ENCODE measurements around the gene GRM7. TPM values are rescaled to one million over a fixed set of nuclear protein-coding genes. Genes with fewer than 3 reads are reported as not detected.

GRM7 gene
- total RNA-seq, 1 donor from 2014 or later = 0.80 TPM

DNA sequence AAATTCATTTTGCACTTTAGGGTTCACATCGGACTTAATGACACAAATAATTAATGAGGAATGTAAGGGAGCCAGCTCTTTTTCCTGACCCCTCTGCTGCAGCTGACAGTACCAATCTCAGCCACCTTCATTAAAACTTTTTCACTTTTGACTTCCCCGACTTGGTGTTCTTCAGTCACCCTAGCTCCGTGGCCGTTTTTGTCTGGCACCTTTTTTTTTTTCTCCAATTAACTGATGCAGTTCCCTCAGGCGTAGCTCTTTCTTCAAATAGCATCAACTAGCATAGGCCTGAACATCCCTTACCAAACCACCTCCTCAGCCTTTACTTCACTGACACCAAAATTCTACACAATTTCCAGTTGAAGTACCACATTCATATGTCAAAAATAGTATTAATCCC, 350.8 kb downstream of the GRM7 start:
- H3K9me3 ChIP-seq (ENCODE audit: low read depth) = no peaks in the 10 kb centered on the region
- H3K4me1 Mint-ChIP-seq = no peaks in the 10 kb centered on the region
- H3K36me3 Mint-ChIP-seq = no peaks in the 10 kb centered on the region
- H2AFZ ChIP-seq (replicated peaks) = no peak overlapping the region
- no peak overlapping the region for H3K4me2 ChIP-seq
- H4K20me1 ChIP-seq (ENCODE audit: low read depth) = no peaks in the 10 kb centered on the region
- no peak overlapping the region for H3K27ac Mint-ChIP-seq
- no peak for TF ChIP-seq EZH2phosphoT487 (IDR thresholded peaks at IDR 0.05)
- TF ChIP-seq EZH2 (IDR thresholded peaks at IDR 0.05) = no peak
- peaks cover 2% of the 10 kb centered on the region for H3K27me3 Mint-ChIP-seq (ENCODE audit: insufficient read depth, low read depth)
- no peaks in the 10 kb centered on the region for H3K27me3 ChIP-seq
- no peaks in the 10 kb centered on the region for H3K79me2 ChIP-seq (ENCODE audit: low read depth)
- H3K36me3 ChIP-seq = no peaks in the 10 kb centered on the region
- no peaks in the 10 kb centered on the region for H3K9me3 Mint-ChIP-seq
- H3K27ac ChIP-seq = no peak overlapping the region
- no peak overlapping the region for H3K4me3 Mint-ChIP-seq
- H3F3A ChIP-seq (ENCODE audit: low read depth) = no peaks in the 10 kb centered on the region
- H3K9ac ChIP-seq = no peak overlapping the region
- H3K4me3 ChIP-seq = no peak overlapping the region
- no peaks in the 10 kb centered on the region for H3K4me1 ChIP-seq
- DNase-seq (ENCODE audit: low spot score) = no peak

DNA sequence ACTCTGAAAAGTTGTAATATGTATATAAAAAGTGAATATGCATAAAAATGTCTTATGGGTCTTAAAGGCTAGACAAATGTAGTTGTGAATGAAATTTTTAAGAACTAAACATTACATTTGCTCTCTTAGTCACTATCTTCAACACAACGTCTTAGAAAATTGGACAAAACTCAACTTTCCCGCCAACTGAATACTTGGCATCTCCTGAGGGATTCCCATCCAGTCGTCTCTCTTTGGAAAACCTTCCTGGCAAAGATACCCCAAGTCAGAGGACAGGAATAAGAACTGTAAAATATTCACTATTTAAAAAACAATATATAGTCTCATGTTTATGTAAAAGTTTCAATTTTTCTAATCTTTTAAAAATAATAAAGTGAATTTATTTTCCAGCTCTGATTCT, 354.8 kb downstream of the GRM7 start:
- no peaks in the 10 kb centered on the region for H3K4me1 ChIP-seq
- Mint-ChIP-seq H3K9me3 (no peaks in the 10 kb centered on the region), H3K27me3 (ENCODE audit: insufficient read depth, low read depth) (peaks cover 2% of the 10 kb centered on the region), H3K27ac (no peak overlapping the region), H3K4me3 (no peak overlapping the region), H3K36me3 (no peaks in the 10 kb centered on the region), H3K4me1 (no peaks in the 10 kb centered on the region)
- H3K36me3 ChIP-seq = no peaks in the 10 kb centered on the region
- H2AFZ ChIP-seq (replicated peaks) = no peak overlapping the region
- no peaks in the 10 kb centered on the region for H3F3A ChIP-seq (ENCODE audit: low read depth)
- H3K4me3 ChIP-seq = no peak overlapping the region
- no peak overlapping the region for H3K9ac ChIP-seq
- H4K20me1 ChIP-seq (ENCODE audit: low read depth) = no peaks in the 10 kb centered on the region
- H3K4me2 ChIP-seq = no peak overlapping the region
- no peaks in the 10 kb centered on the region for H3K79me2 ChIP-seq (ENCODE audit: low read depth)
- TF ChIP-seq EZH2 (IDR thresholded peaks at IDR 0.05) (no peak), EZH2phosphoT487 (IDR thresholded peaks at IDR 0.05) (no peak)
- TF ChIP-seq, protein P1, sequence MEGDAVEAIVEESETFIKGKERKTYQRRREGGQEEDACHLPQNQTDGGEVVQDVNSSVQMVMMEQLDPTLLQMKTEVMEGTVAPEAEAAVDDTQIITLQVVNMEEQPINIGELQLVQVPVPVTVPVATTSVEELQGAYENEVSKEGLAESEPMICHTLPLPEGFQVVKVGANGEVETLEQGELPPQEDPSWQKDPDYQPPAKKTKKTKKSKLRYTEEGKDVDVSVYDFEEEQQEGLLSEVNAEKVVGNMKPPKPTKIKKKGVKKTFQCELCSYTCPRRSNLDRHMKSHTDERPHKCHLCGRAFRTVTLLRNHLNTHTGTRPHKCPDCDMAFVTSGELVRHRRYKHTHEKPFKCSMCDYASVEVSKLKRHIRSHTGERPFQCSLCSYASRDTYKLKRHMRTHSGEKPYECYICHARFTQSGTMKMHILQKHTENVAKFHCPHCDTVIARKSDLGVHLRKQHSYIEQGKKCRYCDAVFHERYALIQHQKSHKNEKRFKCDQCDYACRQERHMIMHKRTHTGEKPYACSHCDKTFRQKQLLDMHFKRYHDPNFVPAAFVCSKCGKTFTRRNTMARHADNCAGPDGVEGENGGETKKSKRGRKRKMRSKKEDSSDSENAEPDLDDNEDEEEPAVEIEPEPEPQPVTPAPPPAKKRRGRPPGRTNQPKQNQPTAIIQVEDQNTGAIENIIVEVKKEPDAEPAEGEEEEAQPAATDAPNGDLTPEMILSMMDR (IDR thresholded peaks at IDR 0.05) = no peak
- no peak for DNase-seq (ENCODE audit: low spot score)
- H3K9me3 ChIP-seq (ENCODE audit: low read depth) = no peaks in the 10 kb centered on the region
- no peak overlapping the region for H3K27ac ChIP-seq
- H3K27me3 ChIP-seq = no peaks in the 10 kb centered on the region

DNA sequence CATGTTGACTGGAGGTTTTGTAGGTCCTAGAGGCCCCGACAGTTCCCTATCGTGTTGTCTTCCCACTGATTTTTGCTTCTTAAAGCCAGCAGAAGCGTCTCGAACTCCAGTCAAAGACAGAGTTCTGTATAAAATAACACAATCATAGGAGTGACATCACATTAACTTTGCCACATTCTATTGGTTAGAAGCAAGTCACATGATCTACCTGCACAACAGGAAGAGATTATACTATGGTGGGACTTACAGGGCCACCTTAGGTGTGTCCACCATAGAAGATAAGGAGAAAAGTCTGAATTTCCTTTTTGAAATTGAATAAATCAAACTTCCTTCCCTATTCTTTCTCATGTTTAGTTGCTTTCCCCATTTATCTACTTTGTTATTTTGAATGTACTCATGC, 365.5 kb downstream of the GRM7 start:
- no peak overlapping the region for H2AFZ ChIP-seq (replicated peaks)
- no peaks in the 10 kb centered on the region for H3K27me3 Mint-ChIP-seq (ENCODE audit: insufficient read depth, low read depth)
- no peaks in the 10 kb centered on the region for H3K27me3 ChIP-seq
- H3K4me3 Mint-ChIP-seq = no peak overlapping the region
- TF ChIP-seq EZH2phosphoT487 (IDR thresholded peaks at IDR 0.05) = no peak
- TF ChIP-seq EZH2 (IDR thresholded peaks at IDR 0.05) = no peak
- TF ChIP-seq, protein P1 (IDR thresholded peaks at IDR 0.05) = no peak
- peaks cover 7% of the 10 kb centered on the region for H3K4me1 Mint-ChIP-seq
- no peak overlapping the region for H3K4me3 ChIP-seq
- no peaks in the 10 kb centered on the region for H3K9me3 ChIP-seq (ENCODE audit: low read depth)
- peaks cover 1% of the 10 kb centered on the region for H3K9me3 Mint-ChIP-seq
- no peaks in the 10 kb centered on the region for H4K20me1 ChIP-seq (ENCODE audit: low read depth)
- no peaks in the 10 kb centered on the region for H3K36me3 Mint-ChIP-seq
- DNase-seq (ENCODE audit: low spot score) = no peak
- H3K9ac ChIP-seq = no peak overlapping the region
- no peak overlapping the region for H3K27ac ChIP-seq
- H3K4me1 ChIP-seq = no peaks in the 10 kb centered on the region
- no peaks in the 10 kb centered on the region for H3F3A ChIP-seq (ENCODE audit: low read depth)
- H3K4me2 ChIP-seq = no peak overlapping the region
- H3K36me3 ChIP-seq = no peaks in the 10 kb centered on the region
- no peak overlapping the region for H3K27ac Mint-ChIP-seq
- no peaks in the 10 kb centered on the region for H3K79me2 ChIP-seq (ENCODE audit: low read depth)

DNA sequence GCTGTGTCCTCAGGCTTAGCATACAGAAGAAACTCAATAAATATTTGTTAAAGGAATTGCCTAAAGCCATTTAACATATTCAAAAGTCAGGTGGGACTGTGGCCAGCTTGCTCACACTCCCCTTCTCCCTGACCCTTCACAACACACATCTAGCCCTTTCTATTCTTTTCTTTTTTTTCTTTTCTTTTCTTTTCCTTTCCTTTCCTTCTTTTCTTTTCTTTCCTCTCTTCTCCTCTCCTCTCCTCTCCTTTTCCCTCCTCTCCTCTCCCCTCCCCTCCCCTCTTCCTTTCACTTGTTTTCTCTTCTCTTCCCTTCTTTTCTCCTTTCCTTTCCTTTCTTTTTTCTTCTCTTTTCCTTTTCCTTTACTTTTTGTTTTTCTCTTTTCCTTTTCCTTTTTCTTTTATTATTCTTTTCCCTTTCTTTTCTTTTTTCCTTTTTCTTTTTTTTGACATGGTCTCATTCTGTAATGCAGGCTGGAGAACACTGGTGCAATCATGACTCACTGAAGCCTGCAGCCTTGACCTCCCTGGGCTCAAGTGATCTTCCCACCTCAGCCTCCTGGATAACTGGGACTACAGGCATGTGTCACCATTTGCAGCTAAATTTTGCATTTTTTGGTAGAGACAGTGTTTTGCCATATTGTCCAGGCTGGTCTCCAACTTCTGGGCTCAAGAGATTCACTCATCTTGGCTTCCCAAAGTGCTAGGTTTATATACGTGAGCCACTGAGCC, 377.8 kb downstream of the GRM7 start:
- DNase-seq (ENCODE audit: low spot score) = no peak
- Histone ChIP-seq H3K9me3 (ENCODE audit: low read depth) (no peaks in the 10 kb centered on the region), H3K27ac (no peak overlapping the region), H3K27me3 (no peaks in the 10 kb centered on the region), H2AFZ (replicated peaks) (no peak overlapping the region), H3K4me1 (no peaks in the 10 kb centered on the region), H3K79me2 (ENCODE audit: low read depth) (no peaks in the 10 kb centered on the region), H3K36me3 (no peaks in the 10 kb centered on the region), H4K20me1 (ENCODE audit: low read depth) (no peaks in the 10 kb centered on the region), H3K4me3 (no peak overlapping the region), H3K9ac (no peak overlapping the region), H3K4me2 (no peak overlapping the region), H3F3A (ENCODE audit: low read depth) (no peaks in the 10 kb centered on the region)
- Mint-ChIP-seq H3K9me3 (peaks cover 2% of the 10 kb centered on the region), H3K4me1 (peaks cover 9% of the 10 kb centered on the region), H3K27ac (no peak overlapping the region), H3K4me3 (no peak overlapping the region), H3K36me3 (no peaks in the 10 kb centered on the region), H3K27me3 (ENCODE audit: insufficient read depth, low read depth) (no peaks in the 10 kb centered on the region)
- no peak for TF ChIP-seq EZH2 (IDR thresholded peaks at IDR 0.05)
- TF ChIP-seq EZH2phosphoT487 (IDR thresholded peaks at IDR 0.05) = no peak
- TF ChIP-seq, protein P1 (IDR thresholded peaks at IDR 0.05) = no peak

Data from neural progenitor cell (in vitro differentiated cells).